ENCODE data around the gene TSPAN19.

The TSPAN19 gene

DNA sequence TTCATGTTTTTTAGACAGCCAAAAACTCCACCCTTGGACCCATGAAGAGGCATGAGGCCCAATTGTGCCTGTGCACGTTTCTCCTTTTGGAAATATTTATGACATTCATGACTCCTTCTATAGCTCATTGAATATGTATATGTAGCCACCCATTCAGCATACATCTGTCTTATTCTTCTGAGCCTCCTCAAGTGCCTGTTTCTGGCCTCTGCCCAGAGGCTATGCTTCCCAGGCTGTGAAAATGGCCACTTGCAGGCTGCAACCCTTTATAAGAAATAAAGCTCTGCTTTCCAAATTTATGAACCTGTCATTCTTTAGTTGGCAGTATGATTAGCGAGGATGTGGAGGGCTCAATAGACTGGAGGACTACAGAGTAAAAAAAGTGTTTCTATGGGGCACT is 35.3 kb downstream of the TSPAN19 start:
- no peak for FAIRE-seq

- no peak for FAIRE-seq
These were observed 37.7 kb downstream of the TSPAN19 start for GRCh38 chr12:84998341-84998740.

- no peak for FAIRE-seq
These were observed 39.3 kb downstream of the TSPAN19 start for GRCh38 chr12:84996759-84997158.

- FAIRE-seq: no peak
These were observed 40.4 kb downstream of the TSPAN19 start for GRCh38 chr12:84995641-84996040.

- no peak for FAIRE-seq
These were observed 41.7 kb downstream of the TSPAN19 start for GRCh38 chr12:84994426-84994825.

DNA sequence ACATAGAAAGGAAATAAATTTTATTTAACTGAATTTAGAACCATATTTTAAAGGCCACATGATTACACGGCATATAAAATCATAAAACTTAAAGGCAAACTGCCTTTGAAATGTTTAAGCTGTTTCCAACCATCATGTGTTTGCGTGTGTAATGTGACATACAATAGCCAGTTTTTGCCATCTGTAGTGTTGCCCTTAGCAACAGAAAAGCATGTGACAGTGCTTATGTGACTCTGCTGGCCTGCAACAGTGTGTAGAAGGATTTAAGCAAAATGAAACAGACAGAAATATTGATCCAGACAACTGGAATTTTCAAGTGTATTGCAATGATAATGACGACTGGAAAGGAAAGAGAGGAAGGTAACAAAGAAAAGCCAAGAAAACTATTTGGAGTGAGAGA is 49.5 kb downstream of the TSPAN19 start:
- no peak for FAIRE-seq

GRCh38 chr12:84986117-84986516 is 50.0 kb downstream of the TSPAN19 start:
- FAIRE-seq: no peak

DNA sequence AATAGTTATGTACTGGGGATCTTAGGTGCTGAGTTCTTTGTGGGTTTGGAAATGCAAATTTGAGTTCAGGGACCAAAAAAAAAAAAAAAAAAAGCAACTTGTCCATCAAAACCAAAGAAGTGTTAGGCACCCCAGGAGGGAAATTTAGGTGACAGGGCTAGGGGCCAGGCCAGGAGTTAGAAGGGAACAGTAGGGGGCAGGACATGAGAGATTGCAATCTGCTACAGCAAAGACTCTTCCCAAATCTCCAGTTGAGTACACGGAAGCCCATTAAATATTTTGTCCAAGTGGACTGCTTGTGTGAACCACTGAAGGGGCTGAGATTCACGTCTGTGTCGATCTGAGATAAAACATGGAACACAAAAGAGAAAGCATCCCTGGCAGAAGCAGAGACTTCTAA is 52.8 kb downstream of the TSPAN19 start:
- no peak for FAIRE-seq

DNA sequence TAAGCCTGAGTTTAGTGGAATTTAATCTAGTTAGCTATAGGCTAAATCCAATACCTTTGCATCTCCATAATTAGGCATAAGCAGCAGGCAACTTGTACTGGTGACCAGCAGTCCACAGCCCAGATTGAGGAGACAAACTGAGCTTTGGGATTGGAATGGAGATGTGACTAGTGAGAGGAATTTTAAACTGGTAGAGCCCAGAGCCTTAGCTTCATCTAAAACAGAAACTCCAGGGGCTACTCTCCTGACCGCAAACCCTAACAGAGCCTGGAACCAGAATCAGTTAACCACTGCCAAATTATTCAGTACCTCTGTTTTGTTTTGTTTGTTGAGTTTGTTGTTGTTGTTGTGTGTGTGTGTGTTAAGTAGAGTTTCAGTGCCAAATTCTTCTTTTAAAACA is 53.2 kb downstream of the TSPAN19 start:
- no peak for FAIRE-seq

DNA sequence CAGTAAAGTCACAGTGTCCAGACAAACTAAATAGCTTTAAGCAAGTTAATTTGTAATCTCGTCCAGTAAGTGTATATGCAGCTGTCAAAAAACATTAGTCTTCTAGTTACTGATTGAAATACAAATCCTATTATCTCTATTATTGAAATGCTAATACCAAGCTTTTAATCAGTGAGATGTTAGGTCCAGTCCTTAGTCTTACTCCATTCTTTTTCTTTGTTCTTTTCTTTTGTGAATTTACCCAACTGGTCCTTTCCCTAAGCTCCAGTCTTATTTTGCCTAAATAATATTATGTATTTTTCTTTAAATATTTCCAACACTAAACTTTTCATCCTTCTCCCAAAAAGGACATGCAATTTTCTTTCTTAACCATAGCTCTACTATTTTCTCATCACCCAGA is 57.2 kb downstream of the TSPAN19 start:
- no peak for FAIRE-seq

DNA sequence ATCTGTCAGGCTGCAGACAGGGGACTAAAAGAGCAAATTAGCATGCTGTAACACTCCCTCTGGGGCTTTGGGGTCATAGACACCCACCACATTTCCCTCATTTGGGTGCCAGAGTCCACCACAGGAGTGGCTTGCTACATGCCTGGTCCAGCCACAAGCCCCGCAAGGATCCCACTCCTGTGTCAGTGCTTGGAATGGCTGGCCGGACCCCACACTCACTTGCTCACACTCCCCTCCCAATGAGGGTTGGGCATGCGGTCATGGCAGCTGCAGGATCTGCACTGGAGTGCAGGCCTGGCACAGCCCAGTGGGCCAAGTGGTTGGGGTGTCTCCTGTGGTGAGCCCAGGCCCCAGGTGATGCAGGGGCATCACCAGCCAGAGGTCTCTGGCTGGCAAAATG is 59.9 kb downstream of the TSPAN19 start:
- FAIRE-seq: no peak

DNA sequence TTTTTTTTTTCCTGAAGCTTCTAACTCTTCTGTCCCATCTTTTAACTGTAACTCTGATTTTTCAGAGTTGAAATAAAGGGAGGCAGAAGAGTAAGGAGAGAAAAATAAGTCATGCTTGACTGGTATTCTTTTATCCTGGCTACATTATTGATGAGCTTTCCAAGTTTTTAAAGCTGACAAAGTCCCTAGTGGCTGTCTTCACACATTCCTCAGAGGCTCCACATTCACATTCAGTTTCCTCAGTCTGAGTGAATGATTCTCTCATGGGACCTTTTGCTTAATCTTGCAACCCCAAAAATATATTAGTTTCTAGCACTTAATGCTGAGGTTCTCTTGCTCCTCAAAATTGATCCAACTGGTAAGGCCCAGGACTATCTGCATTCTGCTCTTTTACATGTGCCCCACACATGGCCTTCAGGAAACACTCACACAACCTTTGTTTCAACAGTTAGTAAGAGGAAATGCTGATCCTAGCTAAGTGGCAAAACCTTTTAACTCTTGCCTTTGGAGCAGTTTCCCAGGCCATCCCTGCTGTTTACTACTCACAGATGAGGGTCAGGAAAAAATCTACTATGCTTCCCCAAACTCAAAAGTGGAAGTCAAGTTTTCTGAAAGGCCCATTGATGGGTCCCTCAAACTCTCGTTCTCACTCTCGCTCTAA is 61.8 kb downstream of the TSPAN19 start:
- no peak for FAIRE-seq

DNA sequence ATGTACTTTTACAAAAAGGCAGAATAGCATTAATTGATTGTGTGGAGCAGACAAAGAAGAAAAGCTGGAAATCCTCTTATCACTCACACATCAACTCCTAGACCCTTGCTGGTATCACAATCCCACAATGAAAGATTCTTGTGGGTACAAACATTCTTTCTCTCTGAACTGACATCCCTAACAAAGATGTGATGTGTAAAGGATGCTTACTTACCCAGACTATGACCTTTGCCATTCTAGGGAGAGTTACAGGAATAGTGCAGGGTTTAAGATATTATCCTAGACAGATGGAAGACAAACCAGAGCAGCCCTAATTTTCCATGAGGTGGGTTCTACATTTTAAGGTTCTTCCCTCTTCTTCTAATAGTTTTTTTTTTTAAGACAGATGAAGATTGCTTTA is 63.1 kb downstream of the TSPAN19 start:
- FAIRE-seq: no peak

- no peak for FAIRE-seq
These were observed 66.9 kb downstream of the TSPAN19 start for GRCh38 chr12:84969226-84969625.

Measured in colon (tissue), 2 donors.